Panc1 (cell line): ENCODE data around the gene UCP2. TPM values are rescaled to one million over a fixed set of nuclear protein-coding genes. Genes with fewer than 3 reads are reported as not detected.

Experiments used
- ATAC-seq: fragments of 200-7000 bp; cut with Tn5 transposase; 2 replicates; pipeline ENCODE4 v1.9.1; 2020; ENCODE audit warnings: mild to moderate bottlenecking, moderate library complexity
- BruUV-seq: library from RNA; stranded (reverse); fragments of 400-500 nt; replicated peaks from 2 replicates; lab custom pipeline; 2021; lab: Mats Ljungman, UMichigan
- CTCF ChIA-PET: fragments of 300-600 bp; sonication (Branson Sonifier 250); formaldehyde crosslinking; loops from one replicate; lab custom pipeline; 2022; ENCODE audit warnings: antibody characterized with exemption; lab: Charles Lee
- POLR2A ChIA-PET: fragments of 300-600 bp; sonication (Branson Sonifier 250); formaldehyde crosslinking; loops from one replicate; lab custom pipeline; 2022; ENCODE audit warnings: antibody characterized with exemption; lab: Charles Lee
- DNase-seq: peaks from one replicate; pipeline ENCODE4 v3.0.0-alpha.2; 2010; ENCODE audit warnings: low read depth, low spot score
- H3K27ac ChIP-seq: 2 replicates; pipeline ENCODE4 v1.5.1; 2011; ENCODE audit warnings: mild to moderate bottlenecking, low read length, inconsistent platforms
- H3K27me3 ChIP-seq: fragments of 200-500 bp; sonication (Bioruptor generic); 2 replicates; pipeline ENCODE4 v1.6.0; 2014; ENCODE audit warnings: low read length, inconsistent platforms; ENCODE audit not compliant: control insufficient read depth, insufficient read depth
- H3K36me3 ChIP-seq: fragments of 200-500 bp; sonication (Bioruptor generic); 2 replicates; pipeline ENCODE4 v1.5.1; 2014; ENCODE audit warnings: inconsistent platforms, mild to moderate bottlenecking, low read length, moderate library complexity; ENCODE audit not compliant: control insufficient read depth, insufficient read depth
- H3K4me1 ChIP-seq: 2 replicates; pipeline ENCODE4 v1.5.1; 2011; ENCODE audit warnings: inconsistent platforms, mild to moderate bottlenecking, low read length, moderate library complexity; ENCODE audit not compliant: control insufficient read depth, insufficient read depth
- H3K4me3 ChIP-seq, 2 experiments: 2 replicates each; pipeline ENCODE4 v1.5.1; 2011 to 2012; ENCODE audit warnings: low read depth in 2 of 2, low read length in 2 of 2, mild to moderate bottlenecking in 2 of 2, inconsistent platforms in 1 of 2, moderate library complexity in 1 of 2
- H3K9me3 ChIP-seq: fragments of 200-500 bp; sonication (Bioruptor generic); 2 replicates; pipeline ENCODE4 v1.5.1; 2014; ENCODE audit warnings: low read depth, mild to moderate bottlenecking, inconsistent platforms, low read length, moderate library complexity; ENCODE audit not compliant: control insufficient read depth, insufficient read depth
- CTCF ChIP-seq: fragments of 450-650 bp; IDR thresholded peaks from 2 replicates; pipeline ENCODE4 v1.5.1; 2017; ENCODE audit warnings: mild to moderate bottlenecking
- POLR2AphosphoS5 ChIP-seq: IDR thresholded peaks from 2 replicates; pipeline ENCODE4 v1.6.1; 2012; ENCODE audit warnings: mild to moderate bottlenecking, low read depth, low read length, moderate library complexity
- REST ChIP-seq, 2 experiments: IDR thresholded peaks; 2 replicates each; pipeline ENCODE4 v1.6.1; 2011 to 2012; ENCODE audit warnings: low read depth in 2 of 2, control low read depth in 1 of 2, low read length in 1 of 2, mild to moderate bottlenecking in 1 of 2, moderate library complexity in 1 of 2; ENCODE audit not compliant: insufficient read depth in 1 of 2
- SIN3A ChIP-seq: IDR thresholded peaks from 2 replicates; pipeline ENCODE4 v1.6.1; 2012; ENCODE audit warnings: low read depth, mild to moderate bottlenecking, low read length, moderate library complexity, borderline replicate concordance; ENCODE audit not compliant: insufficient read depth
- TCF7L2 ChIP-seq: IDR thresholded peaks from 2 replicates; pipeline ENCODE4 v1.6.1; 2011; ENCODE audit warnings: mild to moderate bottlenecking, low read depth, low read length, inconsistent platforms
- in situ Hi-C: cut with HindIII; loops from 2 replicates; pipeline ENCODE4 v1.10.0; 2016; ENCODE audit warnings: low sequenced_read_pairs, low pct_unique_long_range_greater_than_20kb
- intact Hi-C: fragments of 100-400 bp; cut with micrococcal nuclease; formaldehyde crosslinking; loops from one replicate; pipeline ENCODE4 v1.10.0; 2022; ENCODE audit not compliant: unreplicated experiment
- total RNA-seq: library from RNA; stranded (reverse); gene quantifications from one replicate; pipeline ENCODE4 v1.2.1, GENCODE V29; 2021; ENCODE audit not compliant: unreplicated experiment

The UCP2 gene
- total RNA-seq, 1 experiment from 2014 or later: 68.8 TPM

GRCh38 chr11:73975479-73975757 is 7.2 kb downstream of the UCP2 start:
- ATAC-seq (no peak), DNase-seq (no peak)
- Histone ChIP-seq H3K4me3 (no peak overlapping the region), H3K36me3 (peaks cover 8% of the 10 kb centered on the region; the same call in 1 of the 2 replicates), H3K9me3 (no peaks in the 10 kb centered on the region), H3K27me3 (no peaks in the 10 kb centered on the region), H3K4me1 (peaks cover under 1% of the 10 kb centered on the region), H3K27ac (no peak overlapping the region)
- ChIA-PET POLR2A (no interaction called here), CTCF (no interaction called here)
- in situ Hi-C loops (no loop called here), intact Hi-C loops (no loop called here)
- TF ChIP-seq REST (IDR thresholded peaks at IDR 0.05; ENCODE audit: insufficient read depth in 1 of 2, low read depth in 2 of 2, low read length in 1 of 2): no peak
- TF ChIP-seq CTCF: no peak
- TF ChIP-seq POLR2AphosphoS5: no peak
- no peak for TF ChIP-seq SIN3A
- TF ChIP-seq TCF7L2: no peak
- BruUV-seq: no TSS peak

- TF ChIP-seq CTCF (no peak), REST (IDR thresholded peaks at IDR 0.05; ENCODE audit: insufficient read depth in 1 of 2, low read depth in 2 of 2, low read length in 1 of 2) (no peak), TCF7L2 (no peak), SIN3A (no peak), POLR2AphosphoS5 (no peak)
- no TSS peak for BruUV-seq
- Histone ChIP-seq H3K27me3 (no peaks in the 10 kb centered on the region), H3K9me3 (no peaks in the 10 kb centered on the region), H3K4me3 (no peak overlapping the region), H3K36me3 (peaks cover 6% of the 10 kb centered on the region; the same call in 1 of the 2 replicates), H3K27ac (no peak overlapping the region), H3K4me1 (no peaks in the 10 kb centered on the region)
- ChIA-PET POLR2A (no interaction called here), CTCF (no interaction called here)
- intact Hi-C loops: no loop called here
- DNase-seq (no peak), ATAC-seq (no peak)
- in situ Hi-C loops: no loop called here
These were observed 7.8 kb downstream of the UCP2 start for GRCh38 chr11:73974604-73975478.
